Non-pigmented ciliary epithelial cell (primary cell): ENCODE measurements around the gene GGT1.
"Not testable (repeated sequence)": the region's sequence is repeated elsewhere in the genome, so short reads cannot be mapped to it uniquely, and the experiment has no call there.

Experiments used
- DNase-seq: peaks from one replicate; pipeline ENCODE4 v3.0.0-alpha.2; 2010; ENCODE audit warnings: low read depth

Gene GGT1

DNA sequence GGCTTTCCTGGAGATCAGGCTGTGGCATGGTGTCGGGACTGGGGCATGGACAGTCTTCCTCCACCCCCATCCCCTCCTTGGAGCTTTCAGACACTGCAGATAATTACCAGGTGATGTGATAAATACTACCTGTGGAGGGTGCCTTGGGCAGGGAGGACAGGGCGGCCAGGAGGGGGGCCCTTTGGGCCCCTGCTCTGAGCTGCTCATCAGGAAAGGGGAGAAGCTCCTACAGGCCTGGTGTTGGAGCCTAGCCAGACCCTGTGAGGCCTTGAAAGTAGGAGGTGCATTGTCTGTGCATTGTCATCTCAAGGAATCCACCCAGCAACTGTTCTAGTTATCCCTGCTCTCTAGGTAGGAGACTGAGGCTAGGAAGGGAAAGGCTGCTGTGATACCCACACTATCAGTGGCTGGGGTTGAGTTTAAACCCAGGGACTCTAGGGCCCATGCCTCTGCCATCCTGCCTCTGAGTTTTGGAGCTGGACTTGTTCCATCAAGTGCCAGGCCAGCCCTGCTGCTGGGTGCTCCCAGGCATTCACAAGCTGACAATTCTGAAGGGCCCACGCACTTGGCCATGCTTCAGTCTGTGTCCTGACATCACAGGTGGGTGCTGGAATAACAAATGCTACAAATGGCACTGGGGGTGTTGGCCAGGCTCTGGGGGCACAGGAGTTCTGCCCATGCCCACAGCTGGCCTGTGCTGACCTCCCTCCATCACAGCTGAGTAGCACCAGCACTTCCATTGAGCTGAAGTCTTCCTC, 2.9 kb upstream of the GGT1 start:
- DNase-seq, result not testable (repeated sequence)

DNA sequence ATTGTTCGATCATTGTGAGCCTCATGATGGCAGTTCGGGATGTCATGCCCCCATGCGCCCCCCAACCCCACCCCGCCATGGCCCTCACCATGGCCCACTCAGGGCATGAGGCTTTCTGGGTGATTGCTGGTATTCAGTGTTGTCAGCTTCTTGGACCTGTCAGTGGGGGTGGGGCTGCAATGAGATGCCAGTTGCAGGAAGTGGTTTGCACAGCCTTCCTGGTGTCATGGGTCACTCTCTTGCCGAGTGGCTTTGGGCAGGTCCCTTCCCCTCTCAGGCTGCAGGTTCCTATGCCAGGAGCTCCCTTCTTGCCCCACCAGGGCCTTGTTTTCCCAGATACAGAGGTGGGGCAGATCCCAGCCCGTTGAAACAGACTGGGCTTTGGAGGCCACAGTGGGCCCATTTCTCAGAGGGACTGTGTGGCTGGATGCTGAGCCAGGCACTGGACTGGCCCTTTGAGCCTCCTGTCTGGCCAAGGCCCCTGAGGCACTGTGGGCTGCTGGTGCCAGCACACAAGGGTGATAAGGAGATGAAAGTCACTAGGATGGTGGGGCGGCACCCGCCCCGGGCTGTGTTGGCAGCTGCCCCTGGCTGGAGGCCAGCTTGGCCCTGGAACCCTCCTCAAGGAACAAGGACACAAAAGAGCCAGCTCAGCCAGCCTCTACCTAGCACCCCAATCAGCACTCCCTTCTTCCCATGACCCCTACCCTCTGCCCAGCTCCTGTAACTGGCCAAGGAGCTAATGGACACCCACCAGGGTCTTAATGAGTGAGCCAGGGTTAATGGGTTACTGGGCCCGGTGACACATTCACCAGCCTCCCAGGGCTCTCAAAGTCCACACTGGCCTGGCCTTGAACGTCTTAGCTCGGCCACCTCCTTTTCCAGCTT, 1.5 kb upstream of the GGT1 start:
- DNase-seq, result no peak

GRCh38 chr22:24602105-24602749, 766 bp upstream of the GGT1 start:
- DNase-seq, result not testable (repeated sequence)

- not testable (repeated sequence) for DNase-seq
These were observed 1.0 kb downstream of the GGT1 start for GRCh38 chr22:24603770-24604629.

DNA sequence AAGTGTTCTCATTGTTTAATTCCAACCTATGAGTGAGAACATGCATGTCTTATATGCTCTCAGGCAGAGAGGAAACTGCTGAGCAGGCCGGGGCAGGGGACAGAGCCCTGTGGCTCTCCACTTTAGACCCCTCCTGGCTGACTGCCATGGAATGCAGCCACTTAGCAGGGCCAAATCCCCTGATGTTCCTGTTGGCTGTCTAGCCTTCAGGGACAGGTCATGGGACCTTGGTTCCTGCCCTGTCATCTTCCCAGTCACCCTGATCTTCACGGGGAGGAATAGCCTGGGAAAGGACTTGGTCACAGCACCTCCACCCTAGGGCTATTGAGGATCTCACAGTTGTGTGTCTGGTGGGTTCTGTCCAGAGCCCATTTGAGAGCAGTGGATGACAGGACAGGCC, 3.3 kb downstream of the GGT1 start:
- not testable (repeated sequence) for DNase-seq

- not testable (repeated sequence) for DNase-seq
These were observed 4.5 kb downstream of the GGT1 start for GRCh38 chr22:24607429-24607983.

GRCh38 chr22:24608327-24608726, 5.3 kb downstream of the GGT1 start:
- DNase-seq, result not testable (repeated sequence)

DNA sequence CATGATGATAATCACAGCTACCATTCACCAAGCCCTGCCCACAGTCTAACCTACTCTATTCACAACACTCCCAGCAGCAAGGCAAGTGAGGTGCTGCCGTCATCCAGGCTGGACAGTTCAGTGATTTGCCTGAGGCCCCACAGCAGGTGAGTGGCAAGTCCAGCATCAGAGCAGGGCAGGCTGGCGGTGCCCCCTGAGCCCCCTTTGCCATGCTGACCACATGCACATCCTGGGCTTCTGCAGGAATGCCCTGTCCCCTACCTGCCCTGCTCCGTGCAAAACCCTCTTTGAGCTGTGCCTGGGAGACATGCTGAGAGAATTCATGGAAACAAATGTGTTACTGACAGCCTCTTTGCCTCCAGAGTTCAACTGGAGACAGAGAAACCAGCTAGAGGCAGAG, 6.9 kb downstream of the GGT1 start:
- DNase-seq, result not testable (repeated sequence)

- DNase-seq, result not testable (repeated sequence)
These were observed 11.8 kb downstream of the GGT1 start for GRCh38 chr22:24614794-24615193.

DNA sequence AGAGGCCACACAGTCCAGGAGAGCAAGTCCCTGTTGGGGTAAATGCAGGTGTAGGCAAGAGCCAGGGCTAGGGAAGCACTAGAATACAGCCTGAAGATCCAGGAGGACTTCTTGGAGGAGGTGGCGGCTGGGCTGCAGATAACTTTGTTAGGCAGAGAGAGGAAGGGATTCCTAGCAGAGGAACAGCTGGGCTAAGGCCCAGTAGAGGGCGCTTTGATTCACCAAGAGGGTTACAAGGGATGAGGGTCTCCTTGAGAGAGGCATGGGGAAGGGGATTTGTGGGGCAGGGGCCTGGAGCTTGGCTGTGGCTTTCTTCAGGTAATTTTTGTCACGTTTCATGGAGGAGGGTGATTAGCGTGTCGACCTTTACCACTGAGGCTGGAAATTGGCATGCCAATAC, 18.3 kb downstream of the GGT1 start:
- not testable (repeated sequence) for DNase-seq

DNA sequence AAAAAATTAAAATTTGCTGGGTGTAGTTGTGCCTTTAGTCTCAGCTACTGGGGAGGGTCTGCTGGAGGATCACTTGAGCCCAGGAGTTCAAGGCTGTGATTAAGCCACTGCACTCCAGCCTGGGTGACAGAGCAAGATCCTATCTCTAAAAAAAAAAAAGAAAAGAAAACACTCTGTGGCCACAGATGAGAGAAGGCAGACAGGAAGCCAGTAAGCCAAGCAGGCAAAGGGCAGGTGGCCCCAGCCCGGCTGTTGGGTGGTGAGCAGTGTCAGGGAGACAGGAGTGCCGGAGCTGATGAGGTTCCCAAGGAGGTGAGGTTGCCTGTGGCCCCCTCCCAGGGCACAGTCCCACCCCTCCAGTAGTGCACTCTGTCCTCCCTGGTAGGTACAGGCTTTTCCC, 19.6 kb downstream of the GGT1 start:
- DNase-seq, result not testable (repeated sequence)

DNA sequence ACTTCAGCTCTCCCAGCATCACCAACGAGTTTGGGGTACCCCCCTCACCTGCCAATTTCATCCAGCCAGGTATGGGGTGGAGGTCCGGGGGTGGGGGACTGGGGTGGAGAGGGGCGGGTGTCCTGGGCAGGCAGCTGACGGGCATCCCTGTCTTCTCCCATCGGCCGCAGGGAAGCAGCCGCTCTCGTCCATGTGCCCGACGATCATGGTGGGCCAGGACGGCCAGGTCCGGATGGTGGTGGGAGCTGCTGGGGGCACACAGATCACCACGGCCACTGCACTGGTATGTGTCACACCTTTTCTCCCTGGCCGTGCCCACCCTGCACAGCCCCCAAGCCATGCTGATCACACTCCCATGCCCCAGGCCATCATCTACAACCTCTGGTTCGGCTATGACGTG, 24.9 kb downstream of the GGT1 start:
- not testable (repeated sequence) for DNase-seq

- DNase-seq, result not testable (repeated sequence)
These were observed 26.1 kb downstream of the GGT1 start for GRCh38 chr22:24629069-24629468.

- DNase-seq, result not testable (repeated sequence)
These were observed 27.9 kb downstream of the GGT1 start for GRCh38 chr22:24630812-24631427.

- not testable (repeated sequence) for DNase-seq
These were observed 28.6 kb downstream of the GGT1 start for GRCh38 chr22:24631430-24632122.

GRCh38 chr22:24632642-24633041, 29.6 kb downstream of the GGT1 start:
- not testable (repeated sequence) for DNase-seq

DNA sequence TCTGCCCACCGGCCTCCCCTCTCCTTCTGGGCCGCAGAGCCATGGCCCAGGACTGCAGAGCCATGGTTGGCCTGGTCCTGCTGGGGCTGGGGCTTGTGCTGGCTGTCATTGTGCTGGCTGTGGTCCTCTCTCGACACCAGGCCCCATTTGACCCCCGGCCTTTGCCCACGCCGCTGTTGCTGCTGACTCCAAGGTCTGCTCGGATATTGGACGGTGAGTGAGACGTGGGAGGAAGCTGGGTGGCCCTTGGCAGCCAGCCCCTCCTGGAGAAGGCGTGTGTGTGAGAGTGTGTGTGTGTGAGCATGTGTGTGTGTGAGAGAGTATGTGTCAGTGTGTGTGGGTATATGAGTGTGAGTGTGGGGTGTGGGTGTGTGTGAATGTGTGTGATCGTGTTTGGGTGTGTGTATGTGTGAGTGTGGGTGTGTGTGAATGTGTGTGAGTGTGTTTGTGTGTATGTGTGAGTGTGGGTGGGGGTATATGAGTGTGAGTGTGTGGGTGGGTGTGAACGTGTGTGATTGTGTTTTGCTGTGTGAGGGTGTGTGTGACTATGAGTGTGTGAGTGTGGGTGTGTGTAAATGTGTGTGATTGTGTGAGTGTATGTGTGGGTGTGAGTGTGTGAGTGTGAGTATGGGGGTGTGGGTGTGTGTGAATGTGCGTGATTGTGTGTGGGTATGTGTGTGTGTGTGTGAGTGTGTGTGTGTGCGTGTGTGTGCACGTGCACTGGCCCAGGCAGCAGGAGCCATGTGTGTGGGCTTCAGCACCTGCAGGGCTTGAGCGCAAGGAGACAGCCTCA, 30.4 kb downstream of the GGT1 start:
- DNase-seq, result not testable (repeated sequence)

- DNase-seq, result not testable (repeated sequence)
These were observed 31.9 kb downstream of the GGT1 start for GRCh38 chr22:24634776-24635389.

GRCh38 chr22:24636513-24636912, 33.5 kb downstream of the GGT1 start:
- not testable (repeated sequence) for DNase-seq
